ENCODE data around the gene VPS35L.
A peak's percentile ranks its signal among the peaks of the same experiment; 100 is the strongest.

Gene VPS35L

GRCh38 chr16:19555186-19555937 lies at the start of gene VPS35L:
Gene VPS35L (plus strand): TSS chr16:19555703. CDS start chr16:19555730, 27 bp downstream.
- FAIRE-seq = no peak

DNA sequence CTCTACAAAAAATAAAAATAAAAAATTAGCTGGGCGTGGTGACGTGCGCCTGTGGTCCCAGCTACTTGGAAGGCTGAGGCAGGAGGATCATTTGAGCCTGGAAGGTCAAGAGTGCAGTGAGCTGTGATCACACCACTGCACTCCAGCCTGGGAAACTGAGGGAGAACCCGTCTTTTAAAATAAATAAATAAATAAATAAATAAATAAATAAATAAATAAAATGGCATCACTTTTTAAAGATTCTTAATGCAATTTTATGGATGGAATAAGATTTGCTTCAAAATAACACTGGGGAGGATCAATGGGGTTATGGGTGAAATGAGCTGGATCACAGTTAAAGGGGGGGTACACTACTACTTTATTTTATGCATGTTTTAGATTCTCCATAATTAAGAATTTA lies 48.5 kb upstream of the VPS35L start:
- DNase-seq (ENCODE audit: low spot score) = no peak
- FAIRE-seq = no peak

More at GRCh38 chr16:19555186-19555937, at the start of gene VPS35L:
- peak; percentile 82 for DNase-seq (ENCODE audit: low spot score)

DNA sequence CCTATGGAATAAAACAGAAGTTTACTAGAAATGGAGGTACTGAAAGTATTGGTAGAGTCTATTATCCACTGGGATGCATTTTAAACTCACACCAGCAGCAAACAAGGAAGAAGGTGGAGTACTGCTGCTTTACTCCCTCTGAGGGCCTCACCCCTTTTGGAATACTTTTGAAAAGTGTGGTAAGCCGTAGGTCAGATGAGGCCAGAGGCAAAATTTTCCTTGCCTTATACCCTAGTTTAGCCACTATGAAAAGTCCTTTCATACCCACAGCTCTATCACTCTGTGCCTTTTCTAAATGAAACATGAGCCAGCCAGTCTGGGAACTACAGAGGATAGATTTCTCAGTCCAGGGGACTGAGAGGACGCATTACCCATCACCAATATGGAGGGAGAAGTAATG lies 47.6 kb upstream of the VPS35L start:
- no peak for FAIRE-seq
- DNase-seq (ENCODE audit: low spot score) = no peak

- FAIRE-seq (no peak), DNase-seq (ENCODE audit: low spot score) (no peak)
Observed at GRCh38 chr16:19512297-19512696, 43.2 kb upstream of the VPS35L start.

DNA sequence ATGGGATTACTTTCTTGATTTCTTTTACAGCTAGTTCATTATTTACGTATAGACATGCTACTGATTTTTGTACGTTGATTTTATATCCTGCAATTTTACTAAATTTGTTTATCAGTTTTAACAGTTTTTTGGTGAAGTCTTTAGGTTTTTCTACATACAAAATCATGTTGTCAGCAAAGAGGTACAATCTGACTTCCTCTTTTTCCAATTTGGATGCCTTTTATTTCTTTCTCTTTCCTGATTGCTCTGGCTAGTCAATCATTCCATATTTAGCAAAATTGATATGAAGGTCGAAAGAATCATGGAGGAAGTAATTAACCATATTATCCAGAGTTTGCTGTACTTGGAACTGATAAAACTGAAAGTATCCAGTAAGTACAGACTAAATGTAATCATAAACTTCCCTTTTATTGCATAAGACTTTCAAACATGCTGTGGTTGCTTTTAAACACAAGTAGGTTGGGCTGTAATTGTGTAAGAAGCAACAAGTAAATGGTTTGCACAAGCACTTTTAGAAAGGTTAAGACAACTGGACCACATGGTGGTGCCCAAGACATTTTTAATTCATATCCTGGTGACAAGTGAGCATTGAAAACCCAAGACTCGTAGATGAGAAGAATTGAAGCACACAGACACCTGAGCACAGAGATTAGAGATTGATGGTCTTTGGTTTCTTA lies 42.0 kb upstream of the VPS35L start:
- FAIRE-seq = no peak
- DNase-seq (ENCODE audit: low spot score) = no peak

DNA sequence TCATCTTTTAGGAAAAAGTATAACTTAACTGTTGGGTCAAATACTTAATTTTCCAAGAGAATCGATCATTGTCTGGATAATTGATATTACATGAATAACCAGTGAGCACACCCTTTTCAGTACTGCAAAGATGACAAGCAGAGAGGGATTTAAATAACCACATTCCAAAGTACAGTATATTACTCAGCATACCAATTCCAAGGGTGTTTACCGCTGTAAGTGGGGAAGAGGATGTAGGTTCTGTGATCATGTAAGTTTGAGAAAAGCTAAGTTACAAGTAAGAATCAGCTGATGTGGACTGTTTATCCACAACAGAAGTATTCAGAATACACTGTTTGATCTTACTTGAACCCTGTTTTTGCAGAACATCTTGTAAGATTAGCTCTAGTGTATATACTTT lies 39.7 kb upstream of the VPS35L start:
- no peak for DNase-seq (ENCODE audit: low spot score)
- no peak for FAIRE-seq

DNA sequence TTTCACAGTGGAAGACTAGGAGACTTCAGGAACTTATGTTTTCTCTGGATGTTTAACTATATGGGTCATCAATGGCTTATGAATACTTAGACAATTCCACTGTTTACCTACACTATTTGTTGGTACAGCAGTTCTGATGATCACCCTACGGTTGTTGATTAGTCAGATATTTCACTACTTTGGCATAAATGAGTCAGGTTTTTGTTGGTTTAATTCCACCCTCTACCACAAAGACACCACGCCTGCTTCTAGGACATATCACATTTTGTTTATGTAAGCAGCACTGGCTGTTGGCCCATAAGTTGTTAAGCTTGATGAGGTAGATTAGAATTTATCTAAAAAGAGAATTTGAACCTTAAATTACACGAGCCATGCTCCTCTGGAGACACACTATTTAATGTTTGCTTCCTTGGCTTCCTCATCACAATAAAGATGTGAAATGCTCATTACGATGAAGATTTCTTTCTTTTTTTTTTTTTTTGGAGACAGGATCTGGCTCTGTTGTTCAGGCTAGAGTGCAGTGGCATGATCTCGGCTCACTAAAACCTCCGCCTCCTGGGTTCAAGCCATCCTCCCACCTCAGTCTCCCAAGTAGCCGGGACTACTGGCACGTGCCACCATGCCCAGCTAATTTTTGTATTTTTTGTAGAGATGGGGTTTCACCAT lies 37.9 kb upstream of the VPS35L start:
- DNase-seq (ENCODE audit: low spot score) (no peak), FAIRE-seq (no peak)

DNA sequence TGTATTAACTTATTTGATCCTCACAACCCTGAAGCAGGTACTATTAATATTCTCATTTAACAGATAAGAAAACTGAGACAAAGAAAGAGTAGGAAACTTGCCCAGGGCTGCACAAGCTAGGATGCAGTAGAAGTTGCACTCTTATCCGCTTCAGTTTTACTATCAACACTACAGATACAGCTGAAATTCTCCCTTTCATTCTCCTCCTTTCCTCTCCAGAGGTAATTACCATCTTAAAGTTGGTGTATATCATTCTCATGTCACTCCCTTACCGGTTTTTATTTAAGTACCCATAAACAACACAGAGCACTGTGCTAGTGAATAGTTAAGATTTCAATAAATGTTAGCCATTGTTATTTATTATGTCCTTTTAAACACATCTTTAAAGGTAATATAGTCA lies 37.1 kb upstream of the VPS35L start:
- no peak for FAIRE-seq
- DNase-seq (ENCODE audit: low spot score) = no peak

GRCh38 chr16:19520861-19521331 lies 34.6 kb upstream of the VPS35L start:
- peak; percentile 38 for DNase-seq (ENCODE audit: low spot score)
- no peak for FAIRE-seq

- FAIRE-seq = no peak
Observed at GRCh38 chr16:19521471-19522396, 33.8 kb upstream of the VPS35L start, which contains the start of gene GDE1. Gene GDE1 (minus strand): TSS chr16:19522098. CDS start chr16:19521964, 134 bp downstream.

GRCh38 chr16:19522397-19522732 lies 33.1 kb upstream of the VPS35L start:
- DNase-seq (ENCODE audit: low spot score) (no peak), FAIRE-seq (no peak)

More at GRCh38 chr16:19521471-19522396, 33.8 kb upstream of the VPS35L start, which contains the start of gene GDE1:
- peak; percentile 74 for DNase-seq (ENCODE audit: low spot score)

GRCh38 chr16:19522760-19523159 lies 32.7 kb upstream of the VPS35L start:
- DNase-seq (ENCODE audit: low spot score) (no peak), FAIRE-seq (no peak)

- no peak for FAIRE-seq
- DNase-seq (ENCODE audit: low spot score) = no peak
Observed at GRCh38 chr16:19523184-19523558, 32.3 kb upstream of the VPS35L start.

- peak; percentile 72 for FAIRE-seq
- peak; percentile 82 for DNase-seq (ENCODE audit: low spot score)
Observed at GRCh38 chr16:19523559-19524355, 31.7 kb upstream of the VPS35L start, which contains the start of gene CCP110. Gene CCP110 (plus strand): TSS chr16:19523942. CDS start chr16:19527882, 3,940 bp downstream.

DNA sequence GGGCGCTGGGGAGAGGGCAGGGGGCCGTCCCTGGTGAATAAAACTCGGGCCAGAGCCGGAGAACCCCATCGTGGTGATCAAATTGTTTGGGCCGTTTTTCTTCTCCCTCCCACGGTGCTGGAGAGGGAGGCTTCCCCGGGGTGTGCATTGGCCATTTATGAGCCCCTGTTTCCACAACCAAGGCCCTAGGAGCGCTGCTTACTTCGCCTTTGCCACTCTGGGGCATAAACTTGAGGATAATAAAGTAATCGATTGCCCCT lies 31.2 kb upstream of the VPS35L start:
- DNase-seq (ENCODE audit: low spot score) = no peak

DNA sequence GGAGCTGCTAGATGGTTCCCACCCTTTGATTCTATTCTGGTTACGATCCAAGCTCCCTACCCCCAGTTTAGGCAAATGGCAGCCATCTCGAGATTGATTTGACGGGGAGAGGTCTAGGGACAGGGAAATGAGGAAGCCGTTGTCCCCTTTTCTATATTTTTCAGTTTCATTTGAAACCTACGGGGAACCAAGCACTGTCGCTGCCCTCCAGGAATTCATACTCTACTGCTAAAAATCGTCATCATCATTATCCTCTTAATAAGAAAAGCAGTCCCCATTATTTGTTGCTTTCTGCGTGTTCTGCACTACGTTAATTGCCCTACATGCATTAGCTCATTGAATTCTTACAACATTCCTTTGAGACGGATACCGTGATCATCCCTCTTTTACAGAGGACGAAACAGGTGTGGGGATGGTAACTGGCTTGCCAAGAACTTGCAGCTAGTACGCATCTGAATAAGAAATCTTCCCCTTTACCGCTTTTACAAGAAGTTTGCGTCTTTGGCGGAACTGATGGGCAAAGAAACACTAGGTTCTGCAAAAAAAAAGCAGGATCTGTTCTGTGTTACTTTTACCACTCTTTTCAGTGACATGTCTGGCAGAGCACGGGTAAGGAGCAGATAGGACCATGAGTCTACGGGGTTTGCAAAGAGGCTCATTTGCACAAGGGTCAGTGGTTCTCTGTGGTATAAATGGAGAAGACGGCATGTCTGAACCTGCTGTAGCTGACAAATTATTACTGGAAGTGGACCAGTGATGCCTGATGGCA lies 30.7 kb upstream of the VPS35L start:
- FAIRE-seq = no peak

More for the DNA sequence above, 31.2 kb upstream of the VPS35L start:
- FAIRE-seq = no peak

DNA sequence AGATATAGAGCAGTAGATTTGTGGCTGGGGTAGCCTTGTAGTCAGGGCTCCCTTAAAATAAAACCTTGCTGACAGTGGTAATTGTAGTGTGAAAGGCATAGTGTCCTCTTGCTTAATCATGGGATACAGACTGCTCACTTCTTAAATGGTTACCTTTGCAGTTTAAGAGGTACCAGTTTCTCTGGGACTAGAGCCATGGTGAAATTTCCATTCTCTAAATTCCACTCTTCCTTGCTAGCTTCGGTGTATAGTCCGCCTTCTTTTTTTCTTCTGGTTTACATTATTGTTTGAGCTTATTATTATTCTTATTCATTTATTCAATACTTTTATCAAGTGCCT lies 30.1 kb upstream of the VPS35L start:
- FAIRE-seq (no peak), DNase-seq (ENCODE audit: low spot score) (no peak)

More for the DNA sequence above, 30.7 kb upstream of the VPS35L start:
- no peak for DNase-seq (ENCODE audit: low spot score)

- DNase-seq (ENCODE audit: low spot score) = no peak
- FAIRE-seq = no peak
Observed at GRCh38 chr16:19527161-19527560, 28.3 kb upstream of the VPS35L start.

DNA sequence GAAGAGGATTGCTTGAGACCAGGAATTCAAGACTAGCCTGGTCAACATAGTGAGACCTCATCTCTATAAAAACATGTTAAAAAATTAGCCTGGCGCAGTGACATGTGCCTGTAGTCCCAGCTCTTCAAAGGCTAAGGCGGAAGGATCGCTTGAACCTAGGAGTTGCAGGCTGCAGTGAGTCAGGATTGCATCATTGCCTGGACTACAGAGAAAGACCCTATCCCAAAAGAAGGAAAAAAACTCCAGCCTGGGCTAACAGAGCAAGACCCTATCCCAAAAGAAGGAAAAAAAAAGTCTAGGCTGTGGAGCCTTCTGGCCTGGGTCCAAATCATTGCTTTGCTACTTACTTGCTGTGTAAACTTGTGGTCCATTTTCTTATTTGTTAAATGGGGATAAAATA lies 26.8 kb upstream of the VPS35L start:
- no peak for DNase-seq (ENCODE audit: low spot score)

GRCh38 chr16:19532601-19533000 lies 22.9 kb upstream of the VPS35L start:
- no peak for FAIRE-seq

More for the DNA sequence above, 26.8 kb upstream of the VPS35L start:
- no peak for FAIRE-seq

More at GRCh38 chr16:19532601-19533000, 22.9 kb upstream of the VPS35L start:
- no peak for DNase-seq (ENCODE audit: low spot score)
